ENCODE measurements around the gene PLOD1. TPM values are rescaled to one million over a fixed set of nuclear protein-coding genes. Genes with fewer than 3 reads are reported as not detected.
A peak's percentile ranks its signal among the peaks of the same experiment; 100 is the strongest.

Gene PLOD1
- total RNA-seq, 1 donor from 2014 or later = 104 TPM

DNA sequence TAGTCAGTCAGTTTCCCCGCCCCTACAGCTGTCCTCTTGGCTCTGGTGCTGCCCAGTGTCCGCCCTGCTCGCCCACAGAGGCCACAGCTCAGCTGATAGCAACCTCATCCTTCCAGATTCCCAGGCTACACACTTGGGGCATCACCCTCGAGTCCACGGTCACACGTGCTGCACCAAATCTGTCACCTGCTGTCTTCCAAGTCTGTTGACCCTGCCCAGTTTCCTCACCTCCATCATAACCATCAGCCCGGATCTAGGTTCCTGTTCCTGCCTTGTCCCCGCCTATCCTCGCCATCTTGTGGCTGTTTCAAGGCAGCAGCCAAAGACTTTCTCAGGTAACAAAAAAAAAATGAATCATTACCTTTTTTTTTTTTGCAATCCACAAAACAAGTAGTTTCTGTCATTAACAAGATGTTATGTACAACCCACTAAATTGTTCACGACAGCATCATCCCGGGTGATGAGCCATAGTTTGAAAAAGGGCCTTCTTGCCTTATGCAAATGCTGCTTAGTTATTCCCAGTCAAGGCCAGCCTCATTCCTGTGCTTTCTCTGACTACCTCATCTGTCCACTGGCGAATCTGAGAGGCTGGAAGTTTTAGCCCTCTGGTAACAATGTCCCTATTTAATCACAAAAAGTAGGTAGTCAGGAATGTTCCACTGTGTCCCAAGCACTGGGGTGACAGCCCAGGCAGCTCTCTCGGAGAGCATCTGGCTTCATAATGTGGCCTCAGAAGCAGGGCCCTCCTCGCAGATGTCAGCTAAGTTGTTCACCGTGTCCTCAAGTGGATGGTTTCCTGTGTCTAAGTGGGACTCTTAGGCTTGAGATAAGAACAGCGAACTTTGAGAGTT, 79.8 kb downstream of the PLOD1 start:
- Histone ChIP-seq H3K36me3 (ENCODE audit: control insufficient read depth, insufficient read depth, low read length) (peaks cover 5% of the 10 kb centered on the region), H3K4me3 (ENCODE audit: low read depth, low read length) (no peak overlapping the region), H3K27me3 (ENCODE audit: control insufficient read depth, insufficient read depth, low read length) (no peaks in the 10 kb centered on the region)
- TF ChIP-seq, protein P1, sequence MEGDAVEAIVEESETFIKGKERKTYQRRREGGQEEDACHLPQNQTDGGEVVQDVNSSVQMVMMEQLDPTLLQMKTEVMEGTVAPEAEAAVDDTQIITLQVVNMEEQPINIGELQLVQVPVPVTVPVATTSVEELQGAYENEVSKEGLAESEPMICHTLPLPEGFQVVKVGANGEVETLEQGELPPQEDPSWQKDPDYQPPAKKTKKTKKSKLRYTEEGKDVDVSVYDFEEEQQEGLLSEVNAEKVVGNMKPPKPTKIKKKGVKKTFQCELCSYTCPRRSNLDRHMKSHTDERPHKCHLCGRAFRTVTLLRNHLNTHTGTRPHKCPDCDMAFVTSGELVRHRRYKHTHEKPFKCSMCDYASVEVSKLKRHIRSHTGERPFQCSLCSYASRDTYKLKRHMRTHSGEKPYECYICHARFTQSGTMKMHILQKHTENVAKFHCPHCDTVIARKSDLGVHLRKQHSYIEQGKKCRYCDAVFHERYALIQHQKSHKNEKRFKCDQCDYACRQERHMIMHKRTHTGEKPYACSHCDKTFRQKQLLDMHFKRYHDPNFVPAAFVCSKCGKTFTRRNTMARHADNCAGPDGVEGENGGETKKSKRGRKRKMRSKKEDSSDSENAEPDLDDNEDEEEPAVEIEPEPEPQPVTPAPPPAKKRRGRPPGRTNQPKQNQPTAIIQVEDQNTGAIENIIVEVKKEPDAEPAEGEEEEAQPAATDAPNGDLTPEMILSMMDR (IDR thresholded peaks at IDR 0.05; ENCODE audit: insufficient read depth, low read length, poor library complexity, severe bottlenecking) = no peak
- no peak for DNase-seq (ENCODE audit: low read depth)

DNA sequence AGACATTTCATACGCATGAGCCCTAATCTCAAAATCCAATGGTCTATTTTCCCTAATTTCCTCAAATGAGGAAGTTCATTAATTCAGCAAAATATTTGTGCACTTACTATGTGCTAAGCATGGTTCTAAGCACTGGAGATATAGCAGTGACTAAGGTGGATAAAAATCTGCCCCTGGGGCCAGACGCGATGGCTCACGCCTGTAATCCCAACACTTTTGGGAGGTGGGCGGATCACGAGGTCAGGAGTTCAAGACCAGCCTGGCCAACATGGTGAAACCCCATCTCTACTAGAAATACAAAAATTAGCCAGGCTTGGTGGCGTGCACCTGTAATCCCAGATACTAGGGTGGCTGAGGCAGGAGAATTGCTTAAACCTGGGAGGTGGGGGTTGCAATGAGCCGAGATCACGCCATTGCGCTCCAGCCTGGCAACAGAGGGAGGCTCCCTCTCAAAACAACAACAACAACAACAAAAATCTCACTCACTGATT, 80.5 kb downstream of the PLOD1 start:
- no peak for DNase-seq (ENCODE audit: low read depth)
- no peaks in the 10 kb centered on the region for H3K27me3 ChIP-seq (ENCODE audit: control insufficient read depth, insufficient read depth, low read length)
- no peak overlapping the region for H3K4me3 ChIP-seq (ENCODE audit: low read depth, low read length)
- TF ChIP-seq, protein P1 (IDR thresholded peaks at IDR 0.05; ENCODE audit: insufficient read depth, low read length, poor library complexity, severe bottlenecking) = no peak
- H3K36me3 ChIP-seq (ENCODE audit: control insufficient read depth, insufficient read depth, low read length) = peaks cover 4% of the 10 kb centered on the region

DNA sequence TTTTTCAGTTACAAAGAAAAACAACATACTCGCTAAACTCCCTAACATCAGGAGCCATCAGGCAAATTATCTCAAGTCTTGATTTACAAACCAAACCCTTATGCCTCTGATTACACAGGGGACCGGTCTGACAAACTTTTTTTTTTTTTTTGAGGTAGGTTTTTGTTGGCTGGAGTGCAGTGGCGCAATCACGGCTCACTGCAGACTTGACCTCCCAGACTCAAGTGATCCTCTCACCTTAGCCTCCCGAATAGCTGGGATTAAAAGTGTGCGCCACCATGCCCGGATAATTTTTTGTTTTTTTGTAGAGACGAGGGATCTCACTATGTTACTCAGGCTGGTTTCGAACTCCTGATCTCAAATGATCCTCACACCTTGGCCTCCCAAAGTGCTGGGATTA, 81.0 kb downstream of the PLOD1 start:
- H3K27me3 ChIP-seq (ENCODE audit: control insufficient read depth, insufficient read depth, low read length) = no peaks in the 10 kb centered on the region
- DNase-seq (ENCODE audit: low read depth) = no peak
- TF ChIP-seq, protein P1 (IDR thresholded peaks at IDR 0.05; ENCODE audit: insufficient read depth, low read length, poor library complexity, severe bottlenecking) = no peak
- no peak overlapping the region for H3K4me3 ChIP-seq (ENCODE audit: low read depth, low read length)
- peaks cover 3% of the 10 kb centered on the region for H3K36me3 ChIP-seq (ENCODE audit: control insufficient read depth, insufficient read depth, low read length)

DNA sequence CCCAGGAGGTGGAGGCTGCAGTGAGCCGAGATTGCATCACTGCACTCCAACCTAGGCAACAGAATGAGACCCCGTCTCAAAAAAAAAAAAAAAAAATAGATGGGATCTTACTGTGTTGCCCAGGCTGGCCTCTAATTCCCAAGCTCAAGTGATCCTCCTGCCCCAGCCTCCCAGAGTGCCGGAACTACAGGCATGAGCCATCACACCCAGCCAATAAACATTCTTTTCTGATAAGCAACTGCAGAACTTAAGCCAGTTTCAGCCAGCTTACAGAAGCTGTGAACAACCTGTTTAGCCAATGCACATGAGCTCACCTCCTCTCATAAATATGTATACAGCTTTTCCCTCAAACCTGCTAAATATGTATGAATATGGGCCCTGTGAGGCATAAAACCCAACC, 81.7 kb downstream of the PLOD1 start:
- Histone ChIP-seq H3K27me3 (ENCODE audit: control insufficient read depth, insufficient read depth, low read length) (no peaks in the 10 kb centered on the region), H3K36me3 (ENCODE audit: control insufficient read depth, insufficient read depth, low read length) (peaks cover 3% of the 10 kb centered on the region), H3K4me3 (ENCODE audit: low read depth, low read length) (no peak overlapping the region)
- no peak for DNase-seq (ENCODE audit: low read depth)
- TF ChIP-seq, protein P1 (IDR thresholded peaks at IDR 0.05; ENCODE audit: insufficient read depth, low read length, poor library complexity, severe bottlenecking) = no peak

DNA sequence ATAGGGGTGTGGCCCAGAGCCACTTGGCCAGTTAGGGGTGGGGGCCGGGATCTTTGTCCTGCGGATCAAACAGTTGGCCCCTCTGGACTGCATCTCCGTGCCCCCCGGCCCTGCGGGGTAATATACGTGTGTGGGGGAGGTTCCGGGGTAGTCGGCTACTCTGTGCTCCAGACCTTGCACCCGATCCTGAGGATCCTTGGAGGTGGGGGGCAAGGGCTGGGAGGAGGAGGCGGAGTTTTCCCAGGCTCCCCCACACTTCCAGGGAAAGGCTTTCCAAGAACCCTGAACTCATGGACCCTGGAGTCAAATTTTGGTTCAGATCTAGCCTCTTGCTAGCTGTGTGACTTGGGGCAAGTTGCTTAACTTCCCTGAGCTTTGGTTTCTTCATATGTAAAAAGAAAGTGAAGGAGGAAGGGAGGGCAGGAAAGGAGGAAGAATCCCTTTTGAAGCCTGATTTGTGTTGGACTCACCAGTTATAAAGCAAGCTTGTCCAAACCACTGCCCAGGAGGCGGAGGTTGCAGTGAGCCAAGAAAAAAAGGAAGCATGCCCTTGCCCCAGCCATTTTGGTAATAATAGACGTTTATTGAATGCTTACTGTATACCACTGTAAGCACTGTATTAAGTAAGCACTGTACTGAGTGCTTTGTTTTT, 85.5 kb downstream of the PLOD1 start:
- H3K27me3 ChIP-seq (ENCODE audit: control insufficient read depth, insufficient read depth, low read length) = no peaks in the 10 kb centered on the region
- H3K36me3 ChIP-seq (ENCODE audit: control insufficient read depth, insufficient read depth, low read length) = peaks cover 3% of the 10 kb centered on the region
- H3K4me3 ChIP-seq (ENCODE audit: low read depth, low read length) = peak overlapping the region; percentile 66
- no peak for DNase-seq (ENCODE audit: low read depth)
- TF ChIP-seq, protein P1 (IDR thresholded peaks at IDR 0.05; ENCODE audit: insufficient read depth, low read length, poor library complexity, severe bottlenecking) = no peak
